HTR-8/SVneo (cell line): ENCODE data around the gene ZNF423.

Experiments
- DNase-seq: peaks from one replicate; pipeline ENCODE4 v3.0.0; 2011; ENCODE audit warnings: low spot score, mixed read lengths; ENCODE audit not compliant: insufficient read length
- FAIRE-seq: peaks from 2 replicates; lab custom pipeline; 2011; peaks lifted over from hg19 to GRCh38; lab: Jason Lieb, UNC

Gene ZNF423

GRCh38 chr16:49531931-49532840 lies 323.7 kb downstream of the ZNF423 start:
- DNase-seq, result no peak
- FAIRE-seq, result no peak

- DNase-seq (no peak), FAIRE-seq (no peak)
These were observed 324.5 kb downstream of the ZNF423 start for GRCh38 chr16:49531425-49531824.

GRCh38 chr16:49530427-49530970 lies 325.4 kb downstream of the ZNF423 start:
- DNase-seq (no peak), FAIRE-seq (no peak)

- no peak for FAIRE-seq
These were observed 326.4 kb downstream of the ZNF423 start for GRCh38 chr16:49529411-49530045.

GRCh38 chr16:49528866-49529288 lies 327.0 kb downstream of the ZNF423 start:
- FAIRE-seq (no peak), DNase-seq (no peak)

More at GRCh38 chr16:49529411-49530045, 326.4 kb downstream of the ZNF423 start:
- no peak for DNase-seq

GRCh38 chr16:49528060-49528865 lies 327.6 kb downstream of the ZNF423 start:
- DNase-seq, result no peak
- FAIRE-seq, result no peak

GRCh38 chr16:49527611-49528010 lies 328.3 kb downstream of the ZNF423 start:
- FAIRE-seq (no peak), DNase-seq (no peak)

- no peak for DNase-seq
- FAIRE-seq, result no peak
These were observed 329.0 kb downstream of the ZNF423 start for GRCh38 chr16:49526860-49527365.

GRCh38 chr16:49524947-49525315 lies 331.0 kb downstream of the ZNF423 start:
- no peak for FAIRE-seq

GRCh38 chr16:49524216-49524946 lies 331.5 kb downstream of the ZNF423 start:
- no peak for FAIRE-seq
- DNase-seq, result no peak

More at GRCh38 chr16:49524947-49525315, 331.0 kb downstream of the ZNF423 start:
- DNase-seq, result no peak

GRCh38 chr16:49523435-49524159 lies 332.3 kb downstream of the ZNF423 start:
- FAIRE-seq (no peak), DNase-seq (no peak)

GRCh38 chr16:49521734-49522325 lies 334.1 kb downstream of the ZNF423 start:
- FAIRE-seq (no peak), DNase-seq (no peak)

GRCh38 chr16:49520492-49521038 lies 335.3 kb downstream of the ZNF423 start:
- DNase-seq (no peak), FAIRE-seq (no peak)

GRCh38 chr16:49519741-49520140 lies 336.2 kb downstream of the ZNF423 start:
- no peak for FAIRE-seq

GRCh38 chr16:49519008-49519656 lies 336.8 kb downstream of the ZNF423 start:
- no peak for DNase-seq
- FAIRE-seq, result no peak

More at GRCh38 chr16:49519741-49520140, 336.2 kb downstream of the ZNF423 start:
- no peak for DNase-seq

- FAIRE-seq, result no peak
- DNase-seq, result no peak
These were observed 339.4 kb downstream of the ZNF423 start for GRCh38 chr16:49516382-49517036.

- DNase-seq (no peak), FAIRE-seq (no peak)
These were observed 340.1 kb downstream of the ZNF423 start for GRCh38 chr16:49515861-49516260.
